Spleen (tissue), 11 donors: ENCODE measurements around the gene RNF167. TPM values are rescaled to one million over a fixed set of nuclear protein-coding genes. Genes with fewer than 3 reads are reported as not detected.
A peak's percentile ranks its signal among the peaks of the same experiment; 100 is the strongest.

Experiments
- DNase-seq: peaks from one replicate; pipeline ENCODE4 v3.0.0-alpha.2; 2020
- H3K27ac ChIP-seq, 8 donors: fragments of 200-600 bp; sonication (generic) in 7 of 8; 1 replicate in 4 of 8; 2 replicates in 4 of 8; pipeline versions ENCODE4 v1.5.0 to v1.8.0; 2016 to 2021; ENCODE audit warnings: inconsistent platforms in 4 of 8, mild to moderate bottlenecking in 4 of 8, moderate library complexity in 1 of 8
- H3K27me3 ChIP-seq, 7 donors: fragments of 200-600 bp; sonication (generic) in 6 of 7; replicated peaks in 1 of 7; 1 replicate in 4 of 7; 2 replicates in 3 of 7; pipeline versions ENCODE4 v1.5.0 to v1.8.0; 2016 to 2021; ENCODE audit warnings: inconsistent platforms in 3 of 7, mild to moderate bottlenecking in 1 of 7
- H3K36me3 ChIP-seq, 6 donors: fragments of 200-600 bp; sonication (generic) in 5 of 6; 1 replicate in 4 of 6; 2 replicates in 2 of 6; pipeline versions ENCODE4 v1.5.0 to v1.8.0; 2016 to 2021; ENCODE audit warnings: inconsistent platforms in 2 of 6
- H3K4me1 ChIP-seq, 6 donors: fragments of 200-600 bp; sonication (generic) in 5 of 6; 1 replicate in 3 of 6; 2 replicates in 3 of 6; pipeline versions ENCODE4 v1.5.0 to v1.8.0; 2016 to 2021; ENCODE audit warnings: inconsistent platforms in 3 of 6
- H3K4me3 ChIP-seq, 8 donors: fragments of 200-600 bp; sonication (generic) in 7 of 8; 1 replicate in 4 of 8; 2 replicates in 4 of 8; pipeline versions ENCODE4 v1.5.0 to v1.8.0; 2016 to 2021; ENCODE audit warnings: inconsistent platforms in 4 of 8, mild to moderate bottlenecking in 4 of 8, moderate library complexity in 2 of 8
- H3K9me3 ChIP-seq, 8 donors: fragments of 200-600 bp; sonication (generic) in 7 of 8; 1 replicate in 4 of 8; 2 replicates in 4 of 8; pipeline versions ENCODE4 v1.5.0 to v1.8.0; 2016 to 2021; ENCODE audit warnings: inconsistent platforms in 4 of 8
- POLR2A ChIP-seq, 3 donors: fragments of 450-650 bp; IDR thresholded peaks; one replicate each; pipeline ENCODE4 v1.5.1; 2017; ENCODE audit warnings: antibody characterized with exemption in 3 of 3, mild to moderate bottlenecking in 1 of 3
- POLR2AphosphoS5 ChIP-seq, 3 donors: sonication (generic); formaldehyde crosslinking; IDR thresholded peaks; one replicate each; pipeline ENCODE4 v1.5.1; 2017; ENCODE audit warnings: antibody characterized with exemption in 3 of 3
- WGBS, 5 donors: extraction: QIAGEN DNeasy Blood & Tissue Kit in 3 of 5; methylation state at CpG; one replicate each; pipeline versions ENCODE4 v1.1.5 to v1.1.7; 2013 to 2018; 5-methylcytosine and 5-hydroxymethylcytosine counted together
- intact Hi-C: fragments of 100-400 bp; cut with DNase I; formaldehyde crosslinking; loops from one replicate; pipeline ENCODE4 v1.15.0; 2023; ENCODE audit warnings: low total_unique reads
- polyA plus RNA-seq, 3 donors: library from polyadenylated mRNA; stranded (reverse); fragments of 200-250 nt; gene quantifications; one replicate each; pipeline ENCODE4 v1.2.1, GENCODE V29; 2013
- total RNA-seq, 7 donors: library from RNA; depleted of rRNA in 3 of 7; stranded (reverse); fragments of >200 nt in 3 of 7; fragmentation: NEBNext Ultra II Directional in 4 of 7; extraction: Animal tissue kit (Norgen Biotek cat#: 25700) in 4 of 7; gene quantifications; one replicate each; pipeline versions ENCODE4 v1.1.0 to v1.2.1, GENCODE V29; 2016 to 2021
- TF ChIP-seq, protein P1 (sequence below), 11 experiments: fragments of 200-600 bp in 7 of 11; fragments of 450-650 bp in 4 of 11; sonication (generic) in 4 of 11; IDR thresholded peaks in 8 of 11; conservative IDR thresholded peaks in 3 of 11; 1 replicate in 7 of 11; 2 replicates in 4 of 11; pipeline versions ENCODE4 v1.4.0 to v1.8.0; 2016 to 2021; ENCODE audit warnings: antibody characterized with exemption in 11 of 11, inconsistent platforms in 4 of 11, mild to moderate bottlenecking in 1 of 11
- donor health status: healthy with polysubstance abuse.
- donor health status: DM: no; HTN: no; CAD: no; lungs with moderate emphysema.
- donor health status: DM: no; HTN: no; CAD: no.
- donor health status: Bipolar disorder and iron deficiency.
- donor health status: healthy.
- donor health status: DM: no; HTN: no; CAD: no.
- donor health status: DM: yes; HTN: yes; CAD: no.

RNF167 gene
- total and polyA plus RNA-seq, 10 donors, result 57.6 to 146 (median 93.2) TPM

DNA sequence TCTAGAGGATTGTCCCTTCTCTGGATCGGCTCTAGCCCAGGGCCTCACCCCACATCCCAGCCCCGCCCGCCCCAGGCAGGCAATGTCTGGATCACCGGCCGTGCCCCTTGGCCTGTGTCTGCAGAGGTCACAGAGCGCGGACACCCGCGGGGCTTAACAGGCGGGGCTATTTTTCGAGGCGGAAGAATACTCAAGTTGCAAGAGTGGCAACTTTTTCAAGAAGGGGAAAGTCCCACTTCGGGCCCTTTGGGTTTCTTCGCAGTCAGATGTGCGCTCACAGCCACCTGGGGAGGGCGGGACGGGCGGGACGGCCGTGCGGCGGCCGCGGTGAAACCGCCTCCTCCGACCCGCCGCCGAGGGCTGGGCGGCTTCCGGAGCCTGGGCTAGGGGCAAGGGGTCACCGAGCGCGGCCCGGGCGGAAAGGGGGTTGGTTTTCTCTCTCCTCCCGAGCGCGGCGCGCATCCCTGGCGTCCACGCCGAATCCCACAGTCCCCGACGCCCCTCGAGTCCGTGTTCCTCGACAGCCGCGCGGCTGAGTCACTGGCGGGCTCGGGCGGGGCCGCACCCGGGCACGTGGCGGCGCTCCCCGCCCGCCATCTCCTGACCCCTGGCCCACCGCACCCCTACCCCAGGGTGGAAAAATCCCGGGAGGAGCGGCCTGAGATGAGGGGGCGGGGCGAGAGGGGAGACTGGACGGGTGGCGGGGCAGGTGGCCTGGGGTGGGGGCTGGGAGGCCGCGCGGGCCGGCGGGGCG is 9.4 kb downstream of the RNF167 start:
- WGBS, 5 donors, result 0 to 1% (median 0%) methylated on average over 5 to 75 of the region's 75 CpGs
- Histone ChIP-seq H3K4me3 (peak overlapping the region; percentile 78 to 100 (median 98)), H3K27ac (peak overlapping the region; percentile 89 to 99 (median 98)), H3K36me3 (peaks cover 0 to 28% (median 23%) of the 10 kb centered on the region in 6 donors), H3K27me3 (no peaks in the 10 kb centered on the region), H3K4me1 (peaks cover 32 to 61% (median 43%) of the 10 kb centered on the region in 6 donors), H3K9me3 (no peaks in the 10 kb centered on the region)
- intact Hi-C loops, result no loop called here
- peak in 1 of 3 donors; percentile 26 for TF ChIP-seq POLR2A (IDR thresholded peaks at IDR 0.05)
- TF ChIP-seq, protein P1, sequence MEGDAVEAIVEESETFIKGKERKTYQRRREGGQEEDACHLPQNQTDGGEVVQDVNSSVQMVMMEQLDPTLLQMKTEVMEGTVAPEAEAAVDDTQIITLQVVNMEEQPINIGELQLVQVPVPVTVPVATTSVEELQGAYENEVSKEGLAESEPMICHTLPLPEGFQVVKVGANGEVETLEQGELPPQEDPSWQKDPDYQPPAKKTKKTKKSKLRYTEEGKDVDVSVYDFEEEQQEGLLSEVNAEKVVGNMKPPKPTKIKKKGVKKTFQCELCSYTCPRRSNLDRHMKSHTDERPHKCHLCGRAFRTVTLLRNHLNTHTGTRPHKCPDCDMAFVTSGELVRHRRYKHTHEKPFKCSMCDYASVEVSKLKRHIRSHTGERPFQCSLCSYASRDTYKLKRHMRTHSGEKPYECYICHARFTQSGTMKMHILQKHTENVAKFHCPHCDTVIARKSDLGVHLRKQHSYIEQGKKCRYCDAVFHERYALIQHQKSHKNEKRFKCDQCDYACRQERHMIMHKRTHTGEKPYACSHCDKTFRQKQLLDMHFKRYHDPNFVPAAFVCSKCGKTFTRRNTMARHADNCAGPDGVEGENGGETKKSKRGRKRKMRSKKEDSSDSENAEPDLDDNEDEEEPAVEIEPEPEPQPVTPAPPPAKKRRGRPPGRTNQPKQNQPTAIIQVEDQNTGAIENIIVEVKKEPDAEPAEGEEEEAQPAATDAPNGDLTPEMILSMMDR (IDR thresholded peaks at IDR 0.05 in 8 of 11, conservative IDR thresholded peaks at IDR 0.05 in 3 of 11), result peak in 1 of 11 experiments; percentile 9
- TF ChIP-seq POLR2AphosphoS5 (IDR thresholded peaks at IDR 0.05), result peak; percentile 64 to 72 (median 69)
- DNase-seq, result peak; percentile 94

DNA sequence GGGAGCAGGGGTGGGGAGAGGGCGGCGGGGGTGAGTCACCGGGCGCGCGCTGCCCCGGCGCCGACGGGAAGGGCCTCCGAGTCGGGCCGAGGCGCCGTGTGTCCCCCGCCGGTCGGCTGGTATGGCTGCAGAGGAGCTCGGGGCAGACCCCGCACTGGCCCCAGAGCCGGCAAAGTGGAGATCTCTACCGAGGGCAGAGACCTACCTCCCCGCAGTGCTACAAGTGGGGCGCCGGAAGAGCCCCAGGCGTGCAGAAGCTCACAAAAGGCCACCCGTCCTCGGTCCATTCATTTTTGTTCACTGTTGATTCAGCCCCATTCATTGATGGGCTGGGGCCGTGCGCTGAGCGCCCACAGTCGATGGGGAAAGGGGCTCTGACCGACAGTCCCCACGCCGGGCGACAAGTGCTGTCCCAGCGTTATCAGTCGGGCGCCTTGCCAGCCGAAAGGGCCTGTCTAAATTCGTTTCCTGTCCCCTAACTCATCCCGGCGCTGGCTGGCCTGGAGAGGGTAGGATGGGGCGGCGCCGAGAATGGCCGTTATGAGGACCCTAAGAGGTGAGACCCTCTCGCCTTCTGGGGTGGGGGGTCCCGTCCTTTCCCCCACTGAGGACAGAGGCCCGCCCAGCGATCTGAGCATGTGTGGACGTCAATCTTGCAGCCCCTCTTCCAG is 10.1 kb downstream of the RNF167 start:
- intact Hi-C loops, result no loop called here
- H3K4me1 ChIP-seq, result peaks cover 25 to 54% (median 36%) of the 10 kb centered on the region in 6 donors
- peaks cover 0 to 21% (median 17%) of the 10 kb centered on the region in 6 donors for H3K36me3 ChIP-seq
- peak overlapping the region; percentile 78 to 100 (median 98) for H3K4me3 ChIP-seq
- 0 to 9% (median 5%) methylated on average over 16 to 52 of the region's 52 CpGs for WGBS, 5 donors
- peak; percentile 89 for DNase-seq
- H3K27ac ChIP-seq, result peak overlapping the region; percentile 89 to 99 (median 98)
- no peak for TF ChIP-seq POLR2A (IDR thresholded peaks at IDR 0.05)
- peak in 2 of 3 donors; percentile 6 to 8 for TF ChIP-seq POLR2AphosphoS5 (IDR thresholded peaks at IDR 0.05)
- TF ChIP-seq, protein P1 (IDR thresholded peaks at IDR 0.05 in 8 of 11, conservative IDR thresholded peaks at IDR 0.05 in 3 of 11), result no peak
- H3K27me3 ChIP-seq, result no peaks in the 10 kb centered on the region
- no peaks in the 10 kb centered on the region for H3K9me3 ChIP-seq

DNA sequence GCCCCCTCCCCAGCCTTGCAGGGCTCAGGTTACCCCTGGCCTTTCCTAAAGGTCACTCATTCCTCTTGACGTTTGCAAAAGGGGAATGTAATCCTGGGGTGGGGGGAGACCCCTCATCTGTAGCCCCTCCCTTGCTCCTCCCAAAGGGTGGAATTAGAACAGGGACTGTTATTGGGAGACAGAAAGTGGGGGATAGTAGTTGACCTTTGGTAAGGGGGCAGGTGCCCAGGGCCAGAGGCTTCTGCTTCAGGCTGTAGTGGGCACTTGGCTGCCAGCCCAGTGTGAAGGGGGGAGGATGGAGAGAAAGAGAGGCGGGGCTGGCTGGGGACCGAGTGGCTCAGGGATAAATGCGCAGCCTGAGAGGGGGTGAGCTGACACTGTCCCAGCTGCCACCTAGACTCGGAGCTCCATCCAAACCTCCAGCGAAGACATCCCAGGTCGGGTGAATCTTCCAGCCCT is 10.7 kb downstream of the RNF167 start, which contains the start of gene ENO3:
ENO3 (plus strand) TSS at position 374 of the 459 bp plus-strand sequence. CDS start 711 bp downstream, outside the sequence.
- TF ChIP-seq, protein P1 (IDR thresholded peaks at IDR 0.05 in 8 of 11, conservative IDR thresholded peaks at IDR 0.05 in 3 of 11), result no peak
- TF ChIP-seq POLR2AphosphoS5 (IDR thresholded peaks at IDR 0.05) (no peak), POLR2A (IDR thresholded peaks at IDR 0.05) (no peak)
- Histone ChIP-seq H3K36me3 (peaks cover 0 to 15% (median 11%) of the 10 kb centered on the region in 6 donors), H3K9me3 (no peaks in the 10 kb centered on the region), H3K27me3 (no peaks in the 10 kb centered on the region), H3K4me1 (peaks cover 19 to 48% (median 30%) of the 10 kb centered on the region in 6 donors), H3K4me3 (peak within 1 kb of the TSS; percentile 78 to 100 (median 98)), H3K27ac (peak within 1 kb of the TSS; percentile 89 to 99 (median 98))
- 42 to 60% (median 52%) methylated on average over 7 of the region's 7 CpGs for WGBS, 5 donors
- DNase-seq, result no peak
- intact Hi-C loops, result no loop called here
